HG03558 (cell line): ENCODE measurements around the gene NCKIPSD.
A peak's percentile ranks its signal among the peaks of the same experiment; 100 is the strongest.

Experiments
- ATAC-seq: cut with Tn5 transposase; IDR thresholded peaks from one replicate; pipeline ENCODE4 v1.9.1; 2021; ENCODE audit warnings: moderate number of reproducible peaks; ENCODE audit not compliant: unreplicated experiment; ENCODE audit errors: extremely low read depth

Gene NCKIPSD

GRCh38 chr3:48651771-48652170, 33.9 kb downstream of the NCKIPSD start:
- ATAC-seq: no peak

- no peak for ATAC-seq
Measured at GRCh38 chr3:48650723-48651122, 35.0 kb downstream of the NCKIPSD start.

GRCh38 chr3:48648188-48648850, 37.4 kb downstream of the NCKIPSD start:
- no peak for ATAC-seq

GRCh38 chr3:48647714-48648113, 38.0 kb downstream of the NCKIPSD start:
- ATAC-seq: no peak

- ATAC-seq: no peak
Measured at GRCh38 chr3:48644898-48645760, 40.6 kb downstream of the NCKIPSD start.

GRCh38 chr3:48642605-48643004, 43.1 kb downstream of the NCKIPSD start:
- no peak for ATAC-seq

GRCh38 chr3:48641396-48641795, 44.3 kb downstream of the NCKIPSD start:
- no peak for ATAC-seq

GRCh38 chr3:48639944-48640606, 45.6 kb downstream of the NCKIPSD start:
- no peak for ATAC-seq

- no peak for ATAC-seq
Measured at GRCh38 chr3:48637305-48637704, 48.4 kb downstream of the NCKIPSD start.

- ATAC-seq: no peak
Measured at GRCh38 chr3:48636149-48636655, 49.5 kb downstream of the NCKIPSD start.

GRCh38 chr3:48635222-48636021, 50.3 kb downstream of the NCKIPSD start, which contains the start of gene SLC26A6:
Gene SLC26A6 (minus strand): TSS chr3:48635461. CDS start chr3:48635393, 68 bp downstream.
- ATAC-seq: peak; percentile 63

GRCh38 chr3:48634661-48635221, 51.0 kb downstream of the NCKIPSD start:
- ATAC-seq: peak; percentile 8

GRCh38 chr3:48633743-48634142, 52.0 kb downstream of the NCKIPSD start:
- ATAC-seq: no peak

GRCh38 chr3:48633256-48633655, 52.5 kb downstream of the NCKIPSD start:
- no peak for ATAC-seq

- no peak for ATAC-seq
Measured at GRCh38 chr3:48631516-48632448, 53.9 kb downstream of the NCKIPSD start.

- ATAC-seq: no peak
Measured at GRCh38 chr3:48630833-48631232, 54.9 kb downstream of the NCKIPSD start.

- no peak for ATAC-seq
Measured at GRCh38 chr3:48630407-48630806, 55.3 kb downstream of the NCKIPSD start.

- ATAC-seq: no peak
Measured at GRCh38 chr3:48629894-48630293, 55.8 kb downstream of the NCKIPSD start.
